GM12878 (cell line): ENCODE measurements around the gene ZBTB39. TPM values are rescaled to one million over a fixed set of nuclear protein-coding genes. Genes with fewer than 3 reads are reported as not detected.

Source experiments
- ATAC-seq: fragments of 200-7000 bp; cut with Tn5 transposase; 3 replicates; pipeline ENCODE4 v1.9.1; 2020; ENCODE audit warnings: mild to moderate bottlenecking, moderate library complexity
- BruUV-seq: library from RNA; stranded (reverse); fragments of 400-500 nt; replicated peaks from 2 replicates; lab custom pipeline; 2021; lab: Mats Ljungman, UMichigan
- CTCF ChIA-PET: fragments of 300-600 bp; sonication (Branson Sonifier 250); formaldehyde crosslinking; extraction: SDS; loops from one replicate; lab custom pipeline; 2021; ENCODE audit warnings: inconsistent platforms; lab: Yijun Ruan, JAX
- POLR2A ChIA-PET: fragments of 350-600 bp; formaldehyde crosslinking; extraction: SDS; loops from one replicate; lab custom pipeline; 2021; ENCODE audit warnings: inconsistent platforms; lab: Charles Lee
- RAD21 ChIA-PET: fragments of 300-600 bp; sonication (Branson Sonifier 250); formaldehyde crosslinking; loops from one replicate; lab custom pipeline; 2023; ENCODE audit warnings: antibody characterized with exemption; ENCODE audit not compliant: unreplicated experiment; lab: Charles Lee
- SMC1A ChIA-PET: fragments of 300-600 bp; sonication (Branson Sonifier 250); formaldehyde crosslinking; loops from one replicate; lab custom pipeline; 2023; ENCODE audit not compliant: unreplicated experiment, uncharacterized antibody; lab: Charles Lee
- DNase-seq: peaks from one replicate; pipeline ENCODE4 v3.0.0-alpha.2; 2011; ENCODE audit warnings: low read depth, low spot score
- FAIRE-seq: peaks from 3 replicates; lab custom pipeline; 2011; peaks lifted over from hg19 to GRCh38; lab: Jason Lieb, UNC
- H2AFZ ChIP-seq: 2 replicates; pipeline ENCODE4 v1.6.0; 2011; ENCODE audit warnings: low read depth, low read length, control low read depth; ENCODE audit not compliant: control insufficient read depth
- H3K27ac ChIP-seq: 2 replicates; pipeline ENCODE4 v1.5.1; 2011; ENCODE audit warnings: control low read depth; ENCODE audit not compliant: control insufficient read depth, insufficient read depth
- H3K27me3 ChIP-seq, 2 experiments: replicated peaks in 1 of 2; 2 replicates each; pipeline versions ENCODE4 v1.6.0 to v1.6.1; 2011; ENCODE audit warnings: low read length in 1 of 2; ENCODE audit not compliant: control insufficient read depth in 2 of 2, insufficient read depth in 2 of 2
- H3K36me3 ChIP-seq, 2 experiments: 2 replicates each; pipeline ENCODE4 v1.5.1; 2011; ENCODE audit warnings: low read length in 1 of 2; ENCODE audit not compliant: control insufficient read depth in 2 of 2, insufficient read depth in 2 of 2
- H3K4me1 ChIP-seq: 2 replicates; pipeline ENCODE4 v1.6.1; 2011; ENCODE audit warnings: mild to moderate bottlenecking, low read length, moderate library complexity, mixed read lengths; ENCODE audit not compliant: control insufficient read depth, insufficient read depth
- H3K4me2 ChIP-seq: 2 replicates; pipeline ENCODE4 v1.6.0; 2011; ENCODE audit warnings: control low read depth; ENCODE audit not compliant: control insufficient read depth, insufficient read depth
- H3K4me3 ChIP-seq: fragments of 200-600 bp; sonication (generic); 2 replicates; pipeline ENCODE4 v1.5.1; 2016
- H3K79me2 ChIP-seq: 2 replicates; pipeline ENCODE4 v1.6.0; 2011; ENCODE audit warnings: low read length; ENCODE audit not compliant: control insufficient read depth, insufficient read depth
- H3K9ac ChIP-seq: 2 replicates; pipeline ENCODE4 v1.8.0; 2011; ENCODE audit warnings: low read length, control low read depth, mixed read lengths; ENCODE audit not compliant: control insufficient read depth, insufficient read depth
- H3K9me3 ChIP-seq: replicated peaks from 3 replicates; pipeline ENCODE4 v1.5.1; 2011; ENCODE audit warnings: mild to moderate bottlenecking, low read length; ENCODE audit not compliant: control insufficient read depth, insufficient read depth
- H4K20me1 ChIP-seq: 2 replicates; pipeline ENCODE4 v1.6.0; 2011; ENCODE audit not compliant: control insufficient read depth, insufficient read depth
- BRCA1 ChIP-seq: IDR thresholded peaks from 2 replicates; pipeline ENCODE4 v1.6.1; 2011; ENCODE audit warnings: low read depth, low read length, improper control_type of control experiment
- CHD4 ChIP-seq: fragments of 200-600 bp; sonication (generic); IDR thresholded peaks from 2 replicates; pipeline ENCODE4 v1.6.1; 2016; ENCODE audit warnings: mild to moderate bottlenecking
- EED ChIP-seq: sonication (generic); IDR thresholded peaks from 2 replicates; pipeline ENCODE4 v1.6.1; 2016; ENCODE audit warnings: antibody characterized with exemption, low read depth
- MAX ChIP-seq: IDR thresholded peaks from 2 replicates; pipeline ENCODE4 v1.6.1; 2012; ENCODE audit warnings: low read depth, low read length, improper control_type of control experiment
- NR2C1 ChIP-seq: fragments of 450-650 bp; IDR thresholded peaks from 2 replicates; pipeline ENCODE4 v1.6.1; 2017; ENCODE audit warnings: antibody characterized with exemption, mild to moderate bottlenecking, moderate library complexity
- SMARCA5 ChIP-seq: fragments of 450-650 bp; IDR thresholded peaks from 2 replicates; pipeline ENCODE4 v1.6.1; 2017; ENCODE audit warnings: mild to moderate bottlenecking
- STAT1 ChIP-seq: fragments of 450-650 bp; conservative IDR thresholded peaks from 2 replicates; pipeline ENCODE4 v1.6.1; 2014; ENCODE audit warnings: antibody characterized with exemption, mild to moderate bottlenecking
- SUZ12 ChIP-seq: fragments of 200-600 bp; sonication (generic); IDR thresholded peaks from one replicate; pipeline ENCODE4 v1.6.1; 2018; ENCODE audit warnings: antibody characterized with exemption, mild to moderate bottlenecking; ENCODE audit not compliant: unreplicated experiment
- TAF1 ChIP-seq: IDR thresholded peaks from 2 replicates; pipeline ENCODE4 v1.6.1; 2011; ENCODE audit warnings: mild to moderate bottlenecking, low read depth, low read length, borderline replicate concordance
- YBX1 ChIP-seq: fragments of 450-650 bp; IDR thresholded peaks from 2 replicates; pipeline ENCODE4 v1.6.1; 2016; ENCODE audit warnings: antibody characterized with exemption
- ZBTB40 ChIP-seq: fragments of 450-650 bp; IDR thresholded peaks from 2 replicates; pipeline ENCODE4 v1.6.1; 2016; ENCODE audit warnings: mild to moderate bottlenecking, moderate library complexity, borderline replicate concordance
- ZNF207 ChIP-seq: fragments of 450-650 bp; IDR thresholded peaks from 2 replicates; pipeline ENCODE4 v1.6.1; 2014; ENCODE audit warnings: antibody characterized with exemption, mild to moderate bottlenecking, borderline replicate concordance
- WGBS: methylation state at CpG from one replicate; pipeline ENCODE4 v1.1.6; 2016; ENCODE audit warnings: low lambda C conversion rate; ENCODE audit not compliant: insufficient replicate concordance, insufficient coverage; ENCODE audit errors: missing lambda C conversion rate; 5-methylcytosine and 5-hydroxymethylcytosine counted together
- in situ Hi-C: fragments of 300-500 bp; cut with MboI; formaldehyde crosslinking; loops from 9 replicates; pipeline ENCODE4 v1.14.3; 2018; ENCODE audit warnings: mixed read lengths
- intact Hi-C: fragments of 100-400 bp; cut with micrococcal nuclease; formaldehyde crosslinking; loops from one replicate; pipeline ENCODE4 v1.14.2; 2022; ENCODE audit not compliant: unreplicated experiment
- polyA plus RNA-seq, 11 experiments: library from polyadenylated mRNA; depleted of rRNA in 4 of 11; unstranded in 6 of 11; stranded (reverse) in 5 of 11; fragments of >200 nt; fragmentation: Nextera tagmentation in 4 of 11; fragmentation: Illumina TruSeq in 1 of 11; extraction: Ambion mirVana in 4 of 11; extraction: Trizol in 1 of 11; gene quantifications; 1 replicate in 1 of 11; 2 replicates in 10 of 11; pipeline versions ENCODE4 v1.2.1 to v1.2.3, GENCODE V29; 2011 to 2016; ENCODE audit warnings: inconsistent platforms in 2 of 11, missing spikeins in 2 of 11, low read depth in 1 of 11
- total RNA-seq, 4 experiments: library from RNA; depleted of rRNA in 3 of 4; stranded (reverse); fragments of >200 nt in 3 of 4; fragmentation: Illumina TruSeq in 1 of 4; extraction: Trizol in 1 of 4; gene quantifications; 2 replicates each; pipeline versions ENCODE4 v1.2.1 to v1.2.3, GENCODE V29; 2013 to 2021
- TF ChIP-seq, protein P1 (sequence below): fragments of 150-350 bp; IDR thresholded peaks from 2 replicates; pipeline ENCODE4 v1.6.1; 2014; ENCODE audit warnings: mild to moderate bottlenecking, low read depth, low read length
- TF ChIP-seq, protein P2 (sequence below): IDR thresholded peaks from 2 replicates; pipeline ENCODE4 v1.6.1; 2012; ENCODE audit warnings: mild to moderate bottlenecking, low read depth, low read length

The ZBTB39 gene
- total and polyA plus RNA-seq, 10 of the 15 experiments (the other 5 are each of a cell fraction or from before 2014, with no cell fraction given): 0.88 to 6.8 (median 4.4) TPM

DNA sequence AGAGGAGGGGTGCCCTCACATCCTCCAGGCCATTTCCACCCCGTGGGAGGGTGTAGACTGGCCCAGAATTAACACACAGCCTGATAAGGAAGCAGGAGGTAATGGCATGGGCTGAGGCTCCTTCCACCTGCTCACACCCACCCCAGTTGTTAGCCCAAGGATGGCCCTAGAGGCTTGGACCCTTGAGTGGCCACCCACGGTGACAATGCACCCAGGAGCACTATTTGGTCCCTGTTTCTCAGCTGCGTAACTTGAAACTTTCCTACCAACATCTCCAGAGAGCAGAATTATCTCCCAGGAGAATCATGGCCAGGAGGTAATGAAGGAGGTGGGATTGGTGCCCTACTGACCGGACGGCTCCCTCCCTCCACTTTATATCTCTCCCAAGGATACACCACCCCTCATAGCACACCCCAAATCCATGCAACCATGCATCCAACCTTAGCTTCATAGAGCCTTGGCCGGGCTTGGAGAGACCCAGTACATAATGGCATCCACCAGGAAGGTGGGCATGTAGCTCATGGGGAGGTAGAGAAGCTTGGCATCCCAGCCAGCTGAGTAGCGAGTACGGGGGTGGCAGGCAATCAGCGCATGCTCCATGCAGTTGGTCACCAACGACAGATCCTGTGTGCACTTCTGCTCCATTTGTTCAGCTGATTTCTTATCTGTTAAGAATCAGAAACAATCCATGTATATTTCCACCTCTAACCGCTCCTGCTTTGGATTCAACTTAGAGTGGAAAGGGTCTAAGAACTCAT lies 54.6 kb downstream of the ZBTB39 start:
- Histone ChIP-seq H3K27ac (no peak overlapping the region), H4K20me1 (no peaks in the 10 kb centered on the region), H3K79me2 (no peaks in the 10 kb centered on the region), H3K9me3 (no peaks in the 10 kb centered on the region), H3K4me3 (no peak overlapping the region), H3K4me1 (no peaks in the 10 kb centered on the region), H2AFZ (no peak overlapping the region), H3K4me2 (no peak overlapping the region), H3K36me3 (no peaks in the 10 kb centered on the region), H3K27me3 (no peaks in the 10 kb centered on the region; a peak in 2 of 4 replicates), H3K9ac (no peak overlapping the region)
- RAD21 ChIA-PET: no interaction called here
- SMC1A ChIA-PET: no interaction called here
- POLR2A ChIA-PET: no interaction called here
- WGBS: 38% methylated on average over 11 of the region's 11 CpGs
- no TSS peak for BruUV-seq
- DNase-seq (no peak), FAIRE-seq (no peak), ATAC-seq (no peak)
- intact Hi-C loops: no loop called here
- CTCF ChIA-PET: interaction anchor here (0.5 kb wide), 1 partner anchor 99 kb away, joined by 3 read pairs; no protein-coding TSS in a partner anchor
- in situ Hi-C loops: no loop called here
- TF ChIP-seq EED (no peak), BRCA1 (no peak), NR2C1 (no peak), MAX (no peak), SMARCA5 (no peak), TAF1 (no peak), YBX1 (no peak), STAT1 (no peak), CHD4 (no peak), ZNF207 (no peak), ZBTB40 (no peak), SUZ12 (no peak)
- TF ChIP-seq, protein P1, sequence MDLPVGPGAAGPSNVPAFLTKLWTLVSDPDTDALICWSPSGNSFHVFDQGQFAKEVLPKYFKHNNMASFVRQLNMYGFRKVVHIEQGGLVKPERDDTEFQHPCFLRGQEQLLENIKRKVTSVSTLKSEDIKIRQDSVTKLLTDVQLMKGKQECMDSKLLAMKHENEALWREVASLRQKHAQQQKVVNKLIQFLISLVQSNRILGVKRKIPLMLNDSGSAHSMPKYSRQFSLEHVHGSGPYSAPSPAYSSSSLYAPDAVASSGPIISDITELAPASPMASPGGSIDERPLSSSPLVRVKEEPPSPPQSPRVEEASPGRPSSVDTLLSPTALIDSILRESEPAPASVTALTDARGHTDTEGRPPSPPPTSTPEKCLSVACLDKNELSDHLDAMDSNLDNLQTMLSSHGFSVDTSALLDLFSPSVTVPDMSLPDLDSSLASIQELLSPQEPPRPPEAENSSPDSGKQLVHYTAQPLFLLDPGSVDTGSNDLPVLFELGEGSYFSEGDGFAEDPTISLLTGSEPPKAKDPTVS: no peak
- TF ChIP-seq, protein P2, sequence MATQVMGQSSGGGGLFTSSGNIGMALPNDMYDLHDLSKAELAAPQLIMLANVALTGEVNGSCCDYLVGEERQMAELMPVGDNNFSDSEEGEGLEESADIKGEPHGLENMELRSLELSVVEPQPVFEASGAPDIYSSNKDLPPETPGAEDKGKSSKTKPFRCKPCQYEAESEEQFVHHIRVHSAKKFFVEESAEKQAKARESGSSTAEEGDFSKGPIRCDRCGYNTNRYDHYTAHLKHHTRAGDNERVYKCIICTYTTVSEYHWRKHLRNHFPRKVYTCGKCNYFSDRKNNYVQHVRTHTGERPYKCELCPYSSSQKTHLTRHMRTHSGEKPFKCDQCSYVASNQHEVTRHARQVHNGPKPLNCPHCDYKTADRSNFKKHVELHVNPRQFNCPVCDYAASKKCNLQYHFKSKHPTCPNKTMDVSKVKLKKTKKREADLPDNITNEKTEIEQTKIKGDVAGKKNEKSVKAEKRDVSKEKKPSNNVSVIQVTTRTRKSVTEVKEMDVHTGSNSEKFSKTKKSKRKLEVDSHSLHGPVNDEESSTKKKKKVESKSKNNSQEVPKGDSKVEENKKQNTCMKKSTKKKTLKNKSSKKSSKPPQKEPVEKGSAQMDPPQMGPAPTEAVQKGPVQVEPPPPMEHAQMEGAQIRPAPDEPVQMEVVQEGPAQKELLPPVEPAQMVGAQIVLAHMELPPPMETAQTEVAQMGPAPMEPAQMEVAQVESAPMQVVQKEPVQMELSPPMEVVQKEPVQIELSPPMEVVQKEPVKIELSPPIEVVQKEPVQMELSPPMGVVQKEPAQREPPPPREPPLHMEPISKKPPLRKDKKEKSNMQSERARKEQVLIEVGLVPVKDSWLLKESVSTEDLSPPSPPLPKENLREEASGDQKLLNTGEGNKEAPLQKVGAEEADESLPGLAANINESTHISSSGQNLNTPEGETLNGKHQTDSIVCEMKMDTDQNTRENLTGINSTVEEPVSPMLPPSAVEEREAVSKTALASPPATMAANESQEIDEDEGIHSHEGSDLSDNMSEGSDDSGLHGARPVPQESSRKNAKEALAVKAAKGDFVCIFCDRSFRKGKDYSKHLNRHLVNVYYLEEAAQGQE: no peak
